LoVo (cell line): Measurements from ENCODE around the gene POLR2A.
A peak's percentile ranks its signal among the peaks of the same experiment; 100 is the strongest.

Experiments used
- DNase-seq: peaks from one replicate; pipeline ENCODE4 v3.0.0-alpha.2; 2016; ENCODE audit warnings: low spot score

The POLR2A gene

GRCh38 chr17:7484067-7484918 lies at the start of gene POLR2A:
TSS of gene POLR2A (plus strand) at chr17:7484366.
- peak; percentile 97 for DNase-seq

DNA sequence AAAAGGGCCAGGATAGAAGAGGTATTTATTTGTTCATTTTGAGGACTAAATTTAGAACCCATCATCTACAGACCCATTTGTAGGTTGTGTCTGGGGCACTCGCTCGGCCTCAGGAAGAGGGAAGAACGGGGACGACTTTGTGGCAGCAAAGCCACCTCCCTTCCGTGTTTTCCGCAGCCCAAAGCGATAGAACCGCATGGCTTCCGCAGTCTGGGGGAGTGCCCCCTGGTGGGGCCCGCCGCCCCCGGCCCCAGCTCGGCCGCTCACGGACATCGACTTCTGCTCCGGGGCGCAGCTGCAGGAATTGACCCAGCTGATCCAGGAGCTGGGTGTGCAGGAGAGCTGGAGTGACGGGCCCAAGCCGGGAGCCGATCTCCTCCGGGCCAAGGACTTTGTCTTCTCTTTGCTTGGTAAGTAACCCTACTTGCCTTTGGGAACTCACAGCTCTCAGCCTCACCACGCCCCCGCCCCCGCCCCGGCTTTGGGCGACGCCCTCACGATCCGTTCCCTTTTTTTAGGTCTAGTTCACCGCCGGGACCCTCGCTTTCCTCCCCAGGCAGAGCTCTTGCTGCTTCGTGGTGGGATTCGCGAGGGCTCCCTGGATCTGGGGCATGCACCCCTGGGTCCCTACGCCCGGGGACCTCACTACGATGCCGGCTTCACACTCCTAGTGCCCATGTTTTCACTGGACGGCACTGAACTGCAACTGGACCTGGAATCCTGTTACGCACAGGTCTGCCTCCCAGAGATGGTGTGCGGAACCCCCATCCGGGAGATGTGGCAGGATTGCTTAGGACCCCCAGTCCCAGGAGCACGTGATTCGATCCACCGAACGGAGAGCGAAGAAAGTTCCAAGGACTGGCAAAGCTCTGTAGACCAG lies 48.2 kb upstream of the POLR2A start:
- DNase-seq = peak; percentile 27

DNA sequence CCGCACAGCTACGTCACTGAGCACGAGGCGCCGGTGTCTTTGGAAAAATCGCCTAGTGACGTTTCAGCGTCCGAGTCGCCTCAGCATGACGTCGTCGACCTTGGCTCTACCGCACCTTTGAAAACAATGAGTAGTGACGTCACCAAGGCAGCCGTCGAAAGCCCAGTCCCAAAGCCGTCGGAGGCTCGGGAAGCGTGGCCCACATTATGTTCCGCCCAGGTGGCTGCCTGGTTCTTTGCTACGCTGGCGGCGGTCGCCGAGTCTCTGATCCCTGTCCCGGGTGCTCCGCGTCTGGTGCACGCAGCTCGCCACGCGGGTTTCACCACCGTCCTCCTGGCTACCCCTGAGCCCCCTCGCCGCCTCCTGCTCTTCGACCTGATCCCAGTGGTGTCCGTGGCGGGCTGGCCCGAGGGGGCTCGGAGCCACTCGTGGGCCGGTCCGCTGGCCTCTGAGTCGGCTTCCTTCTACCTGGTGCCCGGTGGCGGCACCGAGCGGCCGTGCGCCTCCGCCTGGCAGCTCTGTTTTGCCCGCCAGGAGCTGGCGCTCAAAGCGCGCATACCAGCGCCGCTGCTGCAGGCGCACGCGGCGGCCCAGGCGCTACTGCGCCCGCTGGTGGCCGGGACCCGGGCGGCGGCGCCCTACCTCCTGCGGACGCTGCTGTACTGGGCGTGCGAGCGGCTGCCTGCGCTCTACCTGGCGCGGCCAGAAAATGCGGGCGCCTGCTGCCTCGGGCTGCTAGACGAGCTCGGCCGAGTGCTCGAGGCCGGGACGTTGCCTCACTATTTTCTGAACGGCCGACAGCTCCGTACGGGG lies 47.4 kb upstream of the POLR2A start:
- peak; percentile 75 for DNase-seq

- no peak for DNase-seq
Observed at GRCh38 chr17:7437369-7437863, 46.8 kb upstream of the POLR2A start.

- no peak for DNase-seq
Observed at GRCh38 chr17:7437950-7438614, 46.1 kb upstream of the POLR2A start.

DNA sequence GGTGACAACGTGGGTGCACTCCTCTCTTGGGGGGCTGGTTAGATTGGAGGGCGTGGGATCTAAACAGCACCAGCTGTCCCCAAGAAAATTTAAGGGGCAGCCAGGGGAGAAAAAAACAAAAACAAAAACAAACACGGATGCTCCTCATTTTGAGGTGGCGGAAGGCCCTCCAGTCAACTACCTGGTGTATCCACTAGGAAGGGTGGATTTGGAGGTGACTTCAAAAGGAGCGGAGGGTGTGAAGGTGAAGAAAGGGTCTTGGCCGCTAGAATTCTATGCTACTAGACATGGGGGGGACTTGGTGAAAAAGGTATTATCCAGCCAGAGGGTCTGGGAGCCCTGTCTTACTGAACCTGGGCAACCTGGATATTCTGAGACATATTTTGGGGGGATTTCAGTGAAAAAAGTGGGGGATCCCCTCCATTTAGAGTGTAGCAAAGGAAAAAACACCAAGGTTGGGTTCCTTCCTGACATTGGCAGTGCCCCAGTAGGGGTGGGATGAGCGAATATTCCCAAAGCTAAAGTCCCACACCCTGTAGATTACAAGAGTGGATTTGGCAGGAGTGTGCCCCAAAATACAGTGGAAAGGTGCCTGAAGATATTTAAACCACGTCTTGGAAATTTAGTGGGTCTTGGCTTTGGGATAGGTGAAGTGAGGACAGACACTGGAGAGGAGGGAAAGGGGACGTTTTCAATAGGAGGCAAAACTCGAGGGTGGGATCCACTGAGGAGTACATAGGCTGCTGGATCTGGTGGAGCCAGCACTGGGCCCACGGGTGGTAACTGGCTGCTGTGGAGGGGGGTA lies 45.3 kb upstream of the POLR2A start:
- no peak for DNase-seq

GRCh38 chr17:7439462-7440112 lies 44.6 kb upstream of the POLR2A start, which contains the start of gene FGF11:
TSS of gene FGF11 (plus strand) at chr17:7439512. CDS start at chr17:7439621, 109 bp downstream.
- DNase-seq = no peak

- no peak for DNase-seq
Observed at GRCh38 chr17:7440113-7440833, 43.9 kb upstream of the POLR2A start.

DNA sequence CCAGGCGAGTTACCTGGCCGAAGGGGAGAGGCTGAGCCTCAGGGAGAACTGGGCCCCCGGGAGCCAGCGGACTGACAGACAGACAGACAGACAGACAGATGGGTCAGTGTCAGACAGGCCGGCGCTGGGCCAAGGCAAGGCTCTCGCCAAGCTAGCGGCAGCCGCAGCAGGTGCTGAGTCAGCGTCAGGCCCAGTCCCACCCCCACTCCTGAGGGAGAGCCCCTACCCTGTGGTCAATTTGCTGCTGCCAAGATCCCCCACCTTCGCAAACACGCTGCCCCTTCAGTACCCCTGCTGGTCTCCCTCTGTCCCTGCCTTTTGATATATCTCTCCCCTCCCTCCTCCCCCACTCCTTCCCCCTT lies 43.4 kb upstream of the POLR2A start:
- DNase-seq = no peak

DNA sequence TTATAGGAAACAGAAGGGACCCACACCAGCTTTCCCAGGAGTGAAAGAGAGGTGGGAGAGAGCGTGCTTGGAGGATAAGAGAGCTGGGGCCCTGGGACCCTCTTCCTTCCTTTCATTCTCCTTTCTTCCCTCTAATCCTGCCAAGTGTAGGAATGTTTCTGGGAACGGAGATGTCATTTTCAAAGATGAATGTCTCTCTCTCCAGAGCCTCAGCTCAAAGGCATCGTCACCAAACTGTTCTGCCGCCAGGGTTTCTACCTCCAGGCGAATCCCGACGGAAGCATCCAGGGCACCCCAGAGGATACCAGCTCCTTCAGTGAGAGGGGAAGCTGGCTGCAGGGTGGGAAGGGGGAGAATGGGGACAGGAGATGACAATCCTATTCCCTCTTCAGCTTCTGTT lies 42.9 kb upstream of the POLR2A start:
- no peak for DNase-seq

DNA sequence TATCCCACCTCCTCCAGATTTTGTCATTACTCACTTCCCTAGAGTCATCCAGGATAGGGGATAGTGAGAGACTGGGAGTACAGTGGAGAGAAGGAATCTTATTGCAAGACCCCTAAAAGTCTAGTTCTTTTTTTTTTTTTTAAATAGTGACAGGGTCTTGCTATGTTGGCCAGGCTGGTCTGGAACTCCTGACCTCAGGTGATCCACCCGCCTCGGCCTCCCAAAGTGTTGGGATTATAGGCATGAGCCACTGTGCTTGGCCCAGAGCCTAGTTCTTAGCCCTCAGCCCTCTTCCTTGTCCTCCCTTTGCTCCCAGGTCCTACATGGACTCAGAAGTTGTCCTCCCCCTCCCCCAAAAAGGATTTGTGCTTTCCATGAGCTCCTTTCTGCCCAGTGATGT lies 42.0 kb upstream of the POLR2A start:
- DNase-seq = no peak

- DNase-seq = no peak
Observed at GRCh38 chr17:7443499-7444485, 40.4 kb upstream of the POLR2A start.

GRCh38 chr17:7444682-7445618 lies 39.2 kb upstream of the POLR2A start, which contains the start of gene CHRNB1:
TSS of gene CHRNB1 (plus strand) at chr17:7445061. CDS start at chr17:7445128, 67 bp downstream.
- DNase-seq = no peak

GRCh38 chr17:7445619-7445968 lies 38.6 kb upstream of the POLR2A start:
- DNase-seq = no peak

GRCh38 chr17:7448461-7448860 lies 35.7 kb upstream of the POLR2A start:
- DNase-seq = no peak

DNA sequence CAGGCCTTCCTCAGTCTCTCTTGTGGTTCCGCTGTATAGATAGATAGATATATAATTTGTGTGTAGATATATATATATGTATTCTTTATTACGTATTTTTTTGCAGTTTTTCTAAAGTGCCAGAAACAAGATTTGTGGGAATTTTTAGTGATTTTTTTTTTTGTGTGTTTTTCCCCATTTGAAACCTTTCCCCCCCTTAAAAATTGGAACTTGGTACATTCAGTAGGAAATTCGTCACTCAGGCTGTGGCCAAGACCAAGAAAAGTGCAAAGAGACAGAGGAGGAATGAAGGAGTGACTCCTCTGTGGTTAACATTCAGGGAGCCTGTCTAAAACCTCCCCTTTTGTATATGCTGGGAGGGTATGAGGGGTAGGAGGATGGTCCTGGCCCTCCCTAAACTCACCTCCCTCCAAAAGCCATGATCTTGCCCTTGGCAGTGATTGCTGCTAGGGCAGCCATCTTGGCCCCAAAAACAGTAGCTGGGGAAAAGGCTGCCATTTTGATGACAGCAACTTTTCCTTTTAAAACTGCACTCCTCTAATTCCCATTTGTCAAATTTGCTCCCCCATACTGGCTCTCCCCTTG lies 24.1 kb upstream of the POLR2A start:
- no peak for DNase-seq
